Lower leg skin (tissue), 4 donors: ENCODE data around the gene SFXN1. TPM values are rescaled to one million over a fixed set of nuclear protein-coding genes. Genes with fewer than 3 reads are reported as not detected.

ENCODE experiments used
- DNase-seq, 2 donors: peaks; one replicate each; pipeline ENCODE4 v3.0.0-alpha.2; 2019; ENCODE audit warnings: low spot score in 2 of 2
- H3K4me3 ChIP-seq: fragments of 200-600 bp; sonication (generic); 2 replicates; pipeline ENCODE4 v1.5.1; 2017; ENCODE audit warnings: mild to moderate bottlenecking, low read depth; ENCODE audit not compliant: poor library complexity, severe bottlenecking
- CTCF ChIP-seq, 3 donors: fragments of 450-650 bp; IDR thresholded peaks; one replicate each; pipeline ENCODE4 v1.5.1; 2016; ENCODE audit warnings: antibody characterized with exemption in 3 of 3, mild to moderate bottlenecking in 3 of 3, moderate library complexity in 2 of 3
- POLR2A ChIP-seq, 2 donors: fragments of 450-650 bp; IDR thresholded peaks; one replicate each; pipeline ENCODE4 v1.6.1; 2016 to 2017; ENCODE audit warnings: antibody characterized with exemption in 2 of 2, mild to moderate bottlenecking in 1 of 2, moderate library complexity in 1 of 2
- WGBS, 2 donors: methylation state at CpG; one replicate each; pipeline ENCODE4 v1.1.5; 2018; 5-methylcytosine and 5-hydroxymethylcytosine counted together
- intact Hi-C: fragments of 100-400 bp; cut with DNase I; formaldehyde crosslinking; loops from one replicate; pipeline ENCODE4 v1.15.0; 2023; ENCODE audit warnings: low total_unique reads
- total RNA-seq, 4 donors: library from RNA; depleted of rRNA; stranded (reverse); fragments of >200 nt; gene quantifications; one replicate each; pipeline ENCODE4 v1.1.0, GENCODE V29; 2016

The SFXN1 gene
- total RNA-seq, 4 donors from 2014 or later = 15.0 to 35.8 (median 16.6) TPM

DNA sequence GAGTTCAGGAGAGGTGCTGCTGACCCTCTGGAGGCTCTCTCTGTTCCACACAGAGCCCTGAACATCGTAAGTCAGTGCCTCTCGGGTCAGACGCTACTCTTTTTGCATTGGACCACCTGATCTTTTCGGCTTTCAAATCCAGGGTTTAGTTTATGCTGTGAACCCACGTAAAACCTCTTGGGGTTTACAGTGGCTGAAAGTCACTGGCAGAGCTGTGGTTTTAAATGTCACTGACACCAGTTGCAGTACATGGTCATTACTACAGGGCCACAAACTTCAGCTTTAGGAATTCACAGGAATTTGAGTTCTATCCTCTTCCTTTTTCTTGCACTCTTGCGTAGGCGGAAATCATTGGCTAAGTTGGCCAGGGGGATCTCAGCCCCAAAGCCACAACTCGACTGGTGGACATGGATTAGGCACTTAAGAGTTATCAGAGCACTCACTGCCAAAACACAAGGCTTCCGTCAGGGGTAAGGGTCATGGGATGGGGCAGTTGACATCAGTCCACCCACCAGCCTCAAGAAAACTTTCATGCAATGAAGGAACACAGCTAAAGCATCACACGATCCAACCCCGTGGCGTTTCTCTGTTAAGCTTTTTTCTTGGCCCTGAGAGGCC lies 76.9 kb downstream of the SFXN1 start:
- TF ChIP-seq POLR2A (IDR thresholded peaks at IDR 0.05) (no peak), CTCF (IDR thresholded peaks at IDR 0.05) (no peak)

GRCh38 chr5:175556794-175557193 lies 78.4 kb downstream of the SFXN1 start:
- no peak for DNase-seq
- TF ChIP-seq CTCF (IDR thresholded peaks at IDR 0.05) (no peak), POLR2A (IDR thresholded peaks at IDR 0.05) (no peak)
- 55 to 62% methylated on average over 4 of the region's 4 CpGs for WGBS, 2 donors
- no peak overlapping the region for H3K4me3 ChIP-seq
- intact Hi-C loops = no loop called here

More for the DNA sequence above, 76.9 kb downstream of the SFXN1 start:
- intact Hi-C loops = no loop called here
- no peak overlapping the region for H3K4me3 ChIP-seq
- no peak for DNase-seq
- 80 to 82% methylated on average over 12 of the region's 12 CpGs for WGBS, 2 donors

DNA sequence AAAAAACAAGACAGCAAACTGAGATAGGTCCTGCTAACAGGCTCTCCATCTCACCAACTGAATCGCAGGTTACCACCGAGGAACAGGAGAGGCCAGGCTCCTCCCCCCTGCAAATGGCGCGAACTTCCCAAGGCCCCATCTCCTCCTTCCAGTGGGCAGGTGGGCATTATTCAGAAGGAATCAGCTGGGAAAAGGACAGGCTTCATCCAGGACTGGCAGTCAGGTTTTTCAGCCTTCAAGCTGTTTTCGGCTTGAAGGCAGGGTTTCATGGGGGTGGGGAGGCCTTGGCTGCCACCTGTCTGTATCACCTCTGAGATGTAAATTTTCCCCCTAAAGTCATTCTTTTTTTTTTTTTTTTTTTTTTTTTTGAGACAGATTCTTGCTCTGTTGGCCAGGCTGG lies 79.4 kb downstream of the SFXN1 start:
- no peak overlapping the region for H3K4me3 ChIP-seq
- DNase-seq = peak in 1 of 2 donors; percentile 45
- TF ChIP-seq CTCF (IDR thresholded peaks at IDR 0.05) = no peak
- no peak for TF ChIP-seq POLR2A (IDR thresholded peaks at IDR 0.05)
- intact Hi-C loops = no loop called here
- WGBS, 2 donors = 71 to 74% methylated on average over 5 of the region's 5 CpGs

DNA sequence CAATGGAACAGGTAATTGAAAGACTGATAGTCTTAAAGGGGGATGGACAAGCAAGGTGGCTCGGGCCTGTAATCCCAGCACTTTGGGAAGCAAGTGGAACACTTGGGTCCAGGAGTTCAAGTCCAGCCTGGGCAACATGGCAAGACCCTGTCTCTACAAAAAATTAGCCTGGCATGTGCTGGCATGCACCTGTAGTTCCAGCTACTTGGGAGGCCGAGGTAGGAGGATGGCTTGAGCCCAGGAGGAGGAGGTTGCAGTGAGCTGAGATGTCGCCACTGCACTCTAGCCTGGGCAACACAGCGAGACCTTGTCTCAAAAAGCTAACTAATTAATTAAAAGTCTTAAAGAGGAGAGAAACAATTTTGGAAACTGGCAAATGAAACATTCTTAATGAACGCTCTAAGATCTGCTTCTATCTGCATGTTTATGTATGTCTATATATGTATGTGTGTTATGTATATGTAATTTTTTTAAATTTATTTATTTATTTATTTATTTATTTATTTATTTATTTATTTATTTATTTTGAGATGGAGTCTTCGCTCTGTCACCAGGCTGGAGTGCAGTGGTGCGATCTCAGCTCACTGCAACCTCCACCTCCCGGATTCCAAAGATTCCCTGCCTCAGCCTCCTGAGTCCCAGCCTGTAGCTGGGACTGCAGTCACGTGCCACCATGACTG lies 80.6 kb downstream of the SFXN1 start:
- DNase-seq = peak in 1 of 2 donors; percentile 26
- 91 to 95% methylated on average over 9 of the region's 9 CpGs for WGBS, 2 donors
- no peak overlapping the region for H3K4me3 ChIP-seq
- TF ChIP-seq POLR2A (IDR thresholded peaks at IDR 0.05) (no peak), CTCF (IDR thresholded peaks at IDR 0.05) (no peak)
- intact Hi-C loops = no loop called here

GRCh38 chr5:175560011-175560410 lies 81.7 kb downstream of the SFXN1 start:
- intact Hi-C loops = no loop called here
- 53 to 64% methylated on average over 2 of the region's 2 CpGs for WGBS, 2 donors
- no peak for DNase-seq
- TF ChIP-seq POLR2A (IDR thresholded peaks at IDR 0.05) (no peak), CTCF (IDR thresholded peaks at IDR 0.05) (no peak)
- no peak overlapping the region for H3K4me3 ChIP-seq
